ENCODE data around the gene GCSAML.

Gene GCSAML

DNA sequence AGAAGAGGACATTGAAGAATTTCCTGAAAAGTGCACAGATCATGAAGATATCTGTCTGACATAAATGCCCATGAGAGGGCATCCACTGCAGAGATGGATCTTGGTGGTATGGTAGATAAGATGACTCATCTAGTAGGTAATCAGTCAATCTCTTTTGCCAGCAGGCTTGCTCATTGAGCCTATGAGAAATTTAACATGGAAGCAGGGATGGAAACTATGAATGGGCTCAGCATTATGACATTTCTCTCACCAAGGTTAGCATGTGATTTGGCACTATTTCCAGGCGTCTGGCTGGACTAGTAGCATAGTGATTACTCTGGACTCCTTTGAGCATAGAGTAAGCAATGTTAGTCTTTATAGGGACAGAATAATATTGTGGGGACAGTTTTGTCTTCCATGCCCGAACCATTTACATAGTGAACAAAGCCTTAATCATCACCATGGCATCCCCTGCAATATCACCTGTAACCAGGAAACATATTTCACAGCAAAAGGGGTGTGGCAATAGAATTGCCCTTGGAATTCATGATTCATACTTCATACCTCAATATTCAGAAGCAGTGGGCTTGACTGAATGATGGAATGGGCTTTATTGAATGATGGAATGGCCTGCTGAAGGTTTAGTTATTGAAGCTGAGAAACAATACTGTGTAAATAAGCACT lies 20.0 kb upstream of the GCSAML start:
- no peak for TF ChIP-seq ELF4 (IDR thresholded peaks at IDR 0.05)
- TF ChIP-seq SP1 (IDR thresholded peaks at IDR 0.05) = no peak
- TF ChIP-seq FOXM1 (IDR thresholded peaks at IDR 0.05; ENCODE audit: borderline replicate concordance) = no peak
- no peak for TF ChIP-seq SUZ12 (IDR thresholded peaks at IDR 0.05)
- TF ChIP-seq FOXA1 (IDR thresholded peaks at IDR 0.05) = no peak
- TF ChIP-seq, protein P1, sequence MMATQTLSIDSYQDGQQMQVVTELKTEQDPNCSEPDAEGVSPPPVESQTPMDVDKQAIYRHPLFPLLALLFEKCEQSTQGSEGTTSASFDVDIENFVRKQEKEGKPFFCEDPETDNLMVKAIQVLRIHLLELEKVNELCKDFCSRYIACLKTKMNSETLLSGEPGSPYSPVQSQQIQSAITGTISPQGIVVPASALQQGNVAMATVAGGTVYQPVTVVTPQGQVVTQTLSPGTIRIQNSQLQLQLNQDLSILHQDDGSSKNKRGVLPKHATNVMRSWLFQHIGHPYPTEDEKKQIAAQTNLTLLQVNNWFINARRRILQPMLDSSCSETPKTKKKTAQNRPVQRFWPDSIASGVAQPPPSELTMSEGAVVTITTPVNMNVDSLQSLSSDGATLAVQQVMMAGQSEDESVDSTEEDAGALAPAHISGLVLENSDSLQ (IDR thresholded peaks at IDR 0.05) = no peak
- TF ChIP-seq NFRKB (IDR thresholded peaks at IDR 0.05) = no peak
- no peak for TF ChIP-seq TARDBP (IDR thresholded peaks at IDR 0.05)
- no peak for TF ChIP-seq FOXK2 (IDR thresholded peaks at IDR 0.05)
- TF ChIP-seq L3MBTL2 (conservative IDR thresholded peaks at IDR 0.05) = no peak
- TF ChIP-seq ARNT (IDR thresholded peaks at IDR 0.05) = no peak
- no peak for TF ChIP-seq CTBP1 (IDR thresholded peaks at IDR 0.05; ENCODE audit: borderline replicate concordance)
- TF ChIP-seq BHLHE40 (IDR thresholded peaks at IDR 0.05; ENCODE audit: borderline replicate concordance) = no peak
- TF ChIP-seq LEF1 (IDR thresholded peaks at IDR 0.05; ENCODE audit: borderline replicate concordance) = no peak
- no peak for TF ChIP-seq HDGF (IDR thresholded peaks at IDR 0.05; ENCODE audit: borderline replicate concordance)
- TF ChIP-seq ZNF384 (IDR thresholded peaks at IDR 0.05) = no peak
- ChIA-PET POLR2A (no interaction called here), CTCF (no interaction called here)
- no peak for DNase-seq (ENCODE audit: extremely low spot score)

DNA sequence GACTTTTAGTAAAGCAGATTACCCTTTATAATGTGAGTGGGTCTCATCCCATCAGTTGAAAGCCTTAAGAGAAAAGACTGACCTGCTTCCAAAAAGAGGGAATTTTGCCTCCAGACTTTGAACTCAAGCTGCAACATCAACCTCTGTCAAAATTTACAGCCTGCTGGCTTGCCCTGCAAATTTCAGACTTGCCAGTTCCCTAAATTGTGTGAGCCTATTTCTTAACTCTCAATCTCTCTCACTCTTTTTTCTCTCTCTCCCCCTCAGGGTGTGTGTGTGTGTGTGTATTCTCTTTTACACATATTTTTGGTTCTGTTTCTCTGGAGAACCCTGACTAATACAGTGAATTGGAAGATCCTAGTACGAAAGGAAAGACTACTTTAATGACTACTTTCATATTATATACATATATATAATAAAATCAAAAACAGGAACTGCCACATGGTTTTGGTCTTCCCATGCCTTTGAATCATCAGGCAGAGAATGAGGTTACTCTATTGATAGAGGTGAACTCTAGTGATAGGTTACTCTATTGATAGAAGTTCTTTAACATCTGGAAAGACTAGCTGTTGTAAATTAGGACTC lies 19.1 kb upstream of the GCSAML start:
- ChIA-PET CTCF (no interaction called here), POLR2A (no interaction called here)

DNA sequence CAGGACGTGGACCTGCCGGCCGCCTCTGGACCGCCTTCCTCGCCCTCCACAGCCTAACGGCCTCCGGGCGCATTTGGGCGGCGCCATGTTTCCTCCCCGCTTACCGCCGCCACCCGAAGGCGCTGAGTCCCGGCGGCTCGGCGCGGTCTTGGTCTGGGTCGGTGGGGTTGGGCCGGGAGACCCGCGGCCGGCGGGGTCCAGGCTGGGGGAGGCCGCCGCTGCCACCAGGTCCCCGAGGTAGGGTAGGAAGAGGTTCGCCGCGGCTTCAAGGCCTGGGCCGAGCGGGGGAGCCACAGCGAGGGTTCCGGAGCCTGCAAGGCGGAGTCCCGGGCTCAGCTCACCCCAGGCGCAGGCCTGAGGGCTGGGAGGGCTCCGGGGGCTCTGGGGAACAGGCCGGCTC lies 18.1 kb upstream of the GCSAML start:
- no peak for DNase-seq (ENCODE audit: extremely low spot score)
- ChIA-PET CTCF (no interaction called here), POLR2A (no interaction called here)
- no peak for TF ChIP-seq CTBP1 (IDR thresholded peaks at IDR 0.05; ENCODE audit: borderline replicate concordance)
- TF ChIP-seq FOXK2 (IDR thresholded peaks at IDR 0.05) = no peak
- no peak for TF ChIP-seq FOXM1 (IDR thresholded peaks at IDR 0.05; ENCODE audit: borderline replicate concordance)
- no peak for TF ChIP-seq ARNT (IDR thresholded peaks at IDR 0.05)
- no peak for TF ChIP-seq SUZ12 (IDR thresholded peaks at IDR 0.05)
- no peak for TF ChIP-seq L3MBTL2 (conservative IDR thresholded peaks at IDR 0.05)
- no peak for TF ChIP-seq SP1 (IDR thresholded peaks at IDR 0.05)
- no peak for TF ChIP-seq TARDBP (IDR thresholded peaks at IDR 0.05)
- TF ChIP-seq, protein P1 (IDR thresholded peaks at IDR 0.05) = no peak
- TF ChIP-seq ZNF384 (IDR thresholded peaks at IDR 0.05) = no peak
- TF ChIP-seq LEF1 (IDR thresholded peaks at IDR 0.05; ENCODE audit: borderline replicate concordance) = no peak
- TF ChIP-seq HDGF (IDR thresholded peaks at IDR 0.05; ENCODE audit: borderline replicate concordance) = no peak
- no peak for TF ChIP-seq NFRKB (IDR thresholded peaks at IDR 0.05)
- TF ChIP-seq FOXA1 (IDR thresholded peaks at IDR 0.05) = no peak
- no peak for TF ChIP-seq ELF4 (IDR thresholded peaks at IDR 0.05)

More for the DNA sequence above, 19.1 kb upstream of the GCSAML start:
- TF ChIP-seq NFRKB (IDR thresholded peaks at IDR 0.05) (no peak), HDGF (IDR thresholded peaks at IDR 0.05; ENCODE audit: borderline replicate concordance) (no peak), TARDBP (IDR thresholded peaks at IDR 0.05) (no peak), L3MBTL2 (conservative IDR thresholded peaks at IDR 0.05) (no peak), ARNT (IDR thresholded peaks at IDR 0.05) (no peak), ZNF384 (IDR thresholded peaks at IDR 0.05) (no peak), FOXK2 (IDR thresholded peaks at IDR 0.05) (no peak)
- no peak for DNase-seq (ENCODE audit: extremely low spot score)

DNA sequence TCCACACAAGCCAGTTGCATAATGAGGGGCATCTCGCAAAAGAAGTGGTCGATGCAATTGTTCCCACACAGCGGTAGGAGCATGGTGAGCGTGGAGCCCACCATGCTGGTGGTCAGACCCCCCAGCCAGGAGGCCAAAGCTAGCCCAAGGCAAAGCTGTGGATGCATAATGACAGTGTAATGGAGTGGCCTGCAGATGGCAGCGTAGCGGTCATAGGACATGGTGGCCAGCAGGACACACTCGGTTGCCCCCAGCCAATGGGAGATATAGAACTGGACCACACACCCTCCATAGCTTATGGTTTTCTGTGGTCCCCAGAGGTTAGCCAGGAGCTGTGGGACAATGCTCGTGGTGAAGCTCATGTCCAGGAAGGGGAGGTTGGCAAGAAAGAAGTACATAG lies 17.0 kb upstream of the GCSAML start:
- CTCF ChIA-PET = no interaction called here
- peak; percentile 6 for DNase-seq (ENCODE audit: extremely low spot score)

DNA sequence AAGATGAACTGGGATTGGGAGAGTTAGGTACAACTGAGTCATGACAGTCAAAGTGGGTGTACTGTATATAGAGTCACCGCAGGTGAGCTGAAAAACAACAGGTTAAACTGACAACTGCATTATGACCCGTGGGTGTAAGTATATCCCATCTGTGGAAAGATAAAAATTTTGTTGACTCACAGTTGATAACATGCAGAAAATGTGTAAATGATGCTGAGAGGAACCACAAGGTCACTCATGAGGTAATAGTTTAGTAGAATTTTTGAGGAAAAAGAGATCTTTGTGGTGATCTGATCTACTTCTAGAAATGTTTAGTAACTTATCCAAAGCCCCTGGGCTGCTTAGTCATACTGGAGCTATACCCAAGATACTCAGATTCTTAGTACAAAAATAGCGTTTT lies 13.5 kb upstream of the GCSAML start:
- TF ChIP-seq LEF1 (IDR thresholded peaks at IDR 0.05; ENCODE audit: borderline replicate concordance) (no peak), FOXA1 (IDR thresholded peaks at IDR 0.05) (no peak), ZNF384 (IDR thresholded peaks at IDR 0.05) (no peak), NFRKB (IDR thresholded peaks at IDR 0.05) (no peak), TARDBP (IDR thresholded peaks at IDR 0.05) (no peak), ARNT (IDR thresholded peaks at IDR 0.05) (no peak), SUZ12 (IDR thresholded peaks at IDR 0.05) (no peak), ELF4 (IDR thresholded peaks at IDR 0.05) (no peak), HDGF (IDR thresholded peaks at IDR 0.05; ENCODE audit: borderline replicate concordance) (no peak), BHLHE40 (IDR thresholded peaks at IDR 0.05; ENCODE audit: borderline replicate concordance) (no peak), CTBP1 (IDR thresholded peaks at IDR 0.05; ENCODE audit: borderline replicate concordance) (no peak), SP1 (IDR thresholded peaks at IDR 0.05) (no peak), FOXK2 (IDR thresholded peaks at IDR 0.05) (no peak), L3MBTL2 (conservative IDR thresholded peaks at IDR 0.05) (no peak), FOXM1 (IDR thresholded peaks at IDR 0.05; ENCODE audit: borderline replicate concordance) (no peak)
- TF ChIP-seq, protein P1 (IDR thresholded peaks at IDR 0.05) = no peak
- no peak for DNase-seq (ENCODE audit: extremely low spot score)
- CTCF ChIA-PET = no interaction called here
- POLR2A ChIA-PET = no interaction called here

More for the DNA sequence above, 17.0 kb upstream of the GCSAML start:
- TF ChIP-seq CTBP1 (IDR thresholded peaks at IDR 0.05; ENCODE audit: borderline replicate concordance) (no peak), FOXA1 (IDR thresholded peaks at IDR 0.05) (no peak), ARNT (IDR thresholded peaks at IDR 0.05) (no peak), LEF1 (IDR thresholded peaks at IDR 0.05; ENCODE audit: borderline replicate concordance) (no peak), HDGF (IDR thresholded peaks at IDR 0.05; ENCODE audit: borderline replicate concordance) (no peak), TARDBP (IDR thresholded peaks at IDR 0.05) (no peak), BHLHE40 (IDR thresholded peaks at IDR 0.05; ENCODE audit: borderline replicate concordance) (no peak), FOXK2 (IDR thresholded peaks at IDR 0.05) (no peak), SUZ12 (IDR thresholded peaks at IDR 0.05) (no peak), ELF4 (IDR thresholded peaks at IDR 0.05) (no peak), FOXM1 (IDR thresholded peaks at IDR 0.05; ENCODE audit: borderline replicate concordance) (no peak), NFRKB (IDR thresholded peaks at IDR 0.05) (no peak), ZNF384 (IDR thresholded peaks at IDR 0.05) (no peak), SP1 (IDR thresholded peaks at IDR 0.05) (no peak), L3MBTL2 (conservative IDR thresholded peaks at IDR 0.05) (no peak)
- TF ChIP-seq, protein P1 (IDR thresholded peaks at IDR 0.05) = no peak
- POLR2A ChIA-PET = no interaction called here

Measured in HEK293T (cell line).